Ovary (tissue), 10 donors: ENCODE results near the gene FAM83C. TPM values are rescaled to one million over a fixed set of nuclear protein-coding genes. Genes with fewer than 3 reads are reported as not detected.

Experiments used
- DNase-seq, 5 donors: peaks; one replicate each; pipeline ENCODE4 v3.0.0-alpha.2; 2019 to 2020
- H3K27ac ChIP-seq, 2 donors: fragments of 200-600 bp; one replicate each; pipeline versions ENCODE4 v1.5.1 to v1.8.0; 2019 to 2022
- H3K27me3 ChIP-seq: fragments of 200-600 bp; one replicate; pipeline ENCODE4 v1.8.0; 2022
- H3K36me3 ChIP-seq: fragments of 200-600 bp; sonication (generic); one replicate; pipeline ENCODE4 v1.5.1; 2019
- H3K4me1 ChIP-seq: one replicate; pipeline ENCODE4 v1.8.1; 2013; ENCODE audit warnings: mild to moderate bottlenecking, moderate library complexity; ENCODE audit not compliant: insufficient read depth
- H3K4me3 ChIP-seq: fragments of 200-600 bp; sonication (generic); one replicate; pipeline ENCODE4 v1.5.1; 2017
- H3K9me3 ChIP-seq, 2 donors: fragments of 200-600 bp in 1 of 2; sonication (generic) in 1 of 2; one replicate each; pipeline versions ENCODE4 v1.5.1 to v1.8.1; 2013 to 2019; ENCODE audit warnings: mild to moderate bottlenecking in 1 of 2, moderate library complexity in 1 of 2
- EP300 ChIP-seq: sonication (generic); formaldehyde crosslinking; IDR thresholded peaks from one replicate; pipeline ENCODE4 v1.6.1; 2017; ENCODE audit warnings: antibody characterized with exemption
- POLR2A ChIP-seq: fragments of 450-650 bp; IDR thresholded peaks from one replicate; pipeline ENCODE4 v1.6.1; 2017; ENCODE audit warnings: antibody characterized with exemption, mild to moderate bottlenecking, moderate library complexity
- WGBS, 3 donors: extraction: QIAGEN DNeasy Blood & Tissue Kit in 1 of 3; methylation state at CpG; one replicate each; pipeline versions ENCODE4 v1.1.5 to v1.1.7; 2013 to 2017; 5-methylcytosine and 5-hydroxymethylcytosine counted together
- intact Hi-C, 4 donors: fragments of 100-400 bp; cut with DNase I; formaldehyde crosslinking; loops; one replicate each; pipeline versions ENCODE4 v1.11.0 to v1.15.1; 2022 to 2023
- long read RNA-seq, 3 donors: library from polyadenylated mRNA in 2 of 3; unstranded in 2 of 3; transcript quantifications; one replicate each; pipeline ENCODE4 v2.0.0 and lab custom pipeline, GENCODE V29; 2021 to 2026
- polyA plus RNA-seq, 2 donors: library from polyadenylated mRNA; stranded (reverse); fragments of 200-250 nt in 1 of 2; fragments of 350-450 nt in 1 of 2; fragmentation: Illumina TruSeq in 1 of 2; extraction: RNeasy Lipid Tissue Mini Kit (QIAGEN cat#74804) in 1 of 2; gene quantifications; one replicate each; pipeline ENCODE4 v1.2.3, GENCODE V29; 2013 to 2014
- total RNA-seq, 7 donors: library from RNA; depleted of rRNA in 2 of 7; stranded (reverse); fragments of >200 nt in 2 of 7; fragmentation: NEBNext Ultra II Directional in 3 of 7; extraction: Animal tissue kit (Norgen Biotek cat#: 25700) in 3 of 7; gene quantifications; one replicate each; pipeline versions ENCODE4 v1.1.0 to v1.2.4, GENCODE V29; 2016 to 2023
- TF ChIP-seq, protein P1 (sequence below), 3 donors: fragments of 450-650 bp in 2 of 3; fragments of 200-600 bp in 1 of 3; IDR thresholded peaks; one replicate each; pipeline versions ENCODE4 v1.5.1 to v1.8.0; 2016 to 2022; ENCODE audit warnings: antibody characterized with exemption in 3 of 3, mild to moderate bottlenecking in 1 of 3
- donor health status: DM: no; HTN: no; CAD: no; lungs with moderate emphysema.
- donor health status: DM: no; HTN: no; CAD: no.
- donor health status: Bipolar disorder and iron deficiency.
- donor health status: DM: yes; HTN: yes; CAD: no.
- donor health status: DM: no; HTN: no; CAD: no.
- donor health status: DM: yes; HTN: yes; CAD: no.

FAM83C gene
- total RNA-seq (not detected), polyA plus RNA-seq (not detected)
- long read RNA-seq, donor 1, result 0 reads
- long read RNA-seq, donor 2, result 0 reads
- long read RNA-seq, donor 3, result 0 reads

DNA sequence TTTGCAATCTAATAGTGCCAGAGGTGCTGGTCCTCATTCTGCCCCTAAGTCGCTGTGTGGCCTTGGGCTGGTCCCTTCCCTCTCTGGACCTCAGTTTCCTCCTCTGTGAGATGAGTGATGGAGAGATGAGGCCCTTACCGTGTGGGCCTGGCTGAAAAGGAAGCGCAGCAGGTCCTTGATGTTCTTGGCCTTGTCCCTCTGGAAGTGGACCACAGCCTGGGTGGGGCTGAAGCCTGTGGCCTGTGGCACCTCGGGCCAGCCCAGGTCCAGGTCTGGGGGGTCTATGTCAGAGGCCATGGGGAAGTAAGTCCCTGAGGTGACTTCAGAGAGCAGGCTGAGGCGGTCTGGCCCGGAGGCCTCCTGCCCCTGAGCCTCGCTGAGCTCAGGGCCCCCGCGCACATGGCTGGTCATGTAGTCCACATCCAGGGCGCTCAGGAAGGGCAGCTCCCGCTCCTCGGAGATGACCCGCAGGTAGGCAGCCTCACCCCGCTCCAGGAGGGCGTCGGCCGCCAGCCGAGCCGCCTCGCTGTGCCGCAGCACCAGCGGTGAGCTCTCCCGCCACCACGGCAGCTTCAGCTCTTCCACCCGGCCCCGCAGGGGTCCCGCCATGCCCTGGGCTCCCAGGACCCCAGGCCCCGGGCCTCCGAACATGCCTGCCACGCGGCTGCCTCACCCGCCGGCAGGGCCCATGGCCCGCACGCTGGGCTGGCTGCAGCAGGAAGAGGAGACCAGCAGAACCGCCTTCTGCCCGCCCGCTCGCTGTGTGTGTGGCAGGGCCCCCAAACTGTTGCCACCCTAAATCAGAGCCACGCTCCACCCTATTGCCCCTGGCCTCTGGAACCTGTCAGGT, at the start of gene FAM83C:
TSS of gene FAM83C (minus strand) at position 772 of the 850 bp plus-strand sequence. CDS start at position 651, 121 bp downstream.
- WGBS, 3 donors, result 77 to 81% (median 80%) methylated on average over 40 of the region's 40 CpGs
- H3K27ac ChIP-seq, result no peak within 1 kb of the TSS
- no peaks in the 10 kb centered on the region for H3K27me3 ChIP-seq

DNA sequence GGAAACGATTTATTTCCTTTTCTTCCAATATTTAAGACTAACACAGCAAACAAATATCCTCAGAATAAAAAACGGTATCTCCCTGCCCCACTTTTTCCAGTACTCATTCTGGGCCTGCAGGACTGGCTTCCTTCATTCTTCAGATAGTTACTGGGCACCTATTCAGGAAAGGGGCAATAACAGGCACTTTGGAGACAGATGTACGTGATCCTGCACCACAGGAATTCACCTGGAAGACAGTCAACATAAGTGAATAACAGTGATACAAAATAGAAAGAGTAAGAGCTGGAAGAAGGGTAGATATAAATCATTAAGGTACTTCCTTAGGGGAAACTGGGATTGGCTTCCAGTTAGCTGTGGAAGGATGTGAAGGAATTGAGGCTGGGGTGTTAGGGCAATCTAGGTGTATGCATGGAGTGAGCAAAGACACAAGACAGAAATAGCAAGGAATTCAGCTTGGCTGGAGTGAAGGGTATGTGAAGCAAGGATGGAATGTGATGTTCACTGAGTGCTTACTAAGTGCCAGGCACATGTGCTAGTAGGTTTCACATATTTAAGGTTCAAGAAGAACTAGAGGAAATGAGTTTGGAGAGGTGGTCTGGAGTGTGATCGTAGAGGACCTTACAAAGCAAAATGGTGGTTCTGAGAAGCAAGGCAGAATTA, 49.3 kb upstream of the FAM83C start:
- WGBS, 3 donors, result 70 to 77% (median 72%) methylated on average over 4 of the region's 4 CpGs
- intact Hi-C loops, result no loop called here
- Histone ChIP-seq H3K4me1 (peaks cover 4% of the 10 kb centered on the region), H3K27me3 (no peaks in the 10 kb centered on the region), H3K36me3 (no peaks in the 10 kb centered on the region), H3K9me3 (no peaks in the 10 kb centered on the region), H3K4me3 (no peak overlapping the region), H3K27ac (no peak overlapping the region)
- DNase-seq, result no peak
- TF ChIP-seq, protein P1, sequence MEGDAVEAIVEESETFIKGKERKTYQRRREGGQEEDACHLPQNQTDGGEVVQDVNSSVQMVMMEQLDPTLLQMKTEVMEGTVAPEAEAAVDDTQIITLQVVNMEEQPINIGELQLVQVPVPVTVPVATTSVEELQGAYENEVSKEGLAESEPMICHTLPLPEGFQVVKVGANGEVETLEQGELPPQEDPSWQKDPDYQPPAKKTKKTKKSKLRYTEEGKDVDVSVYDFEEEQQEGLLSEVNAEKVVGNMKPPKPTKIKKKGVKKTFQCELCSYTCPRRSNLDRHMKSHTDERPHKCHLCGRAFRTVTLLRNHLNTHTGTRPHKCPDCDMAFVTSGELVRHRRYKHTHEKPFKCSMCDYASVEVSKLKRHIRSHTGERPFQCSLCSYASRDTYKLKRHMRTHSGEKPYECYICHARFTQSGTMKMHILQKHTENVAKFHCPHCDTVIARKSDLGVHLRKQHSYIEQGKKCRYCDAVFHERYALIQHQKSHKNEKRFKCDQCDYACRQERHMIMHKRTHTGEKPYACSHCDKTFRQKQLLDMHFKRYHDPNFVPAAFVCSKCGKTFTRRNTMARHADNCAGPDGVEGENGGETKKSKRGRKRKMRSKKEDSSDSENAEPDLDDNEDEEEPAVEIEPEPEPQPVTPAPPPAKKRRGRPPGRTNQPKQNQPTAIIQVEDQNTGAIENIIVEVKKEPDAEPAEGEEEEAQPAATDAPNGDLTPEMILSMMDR (IDR thresholded peaks at IDR 0.05), result no peak
- TF ChIP-seq POLR2A (no peak), EP300 (no peak)

More for the DNA sequence above, at the start of gene FAM83C:
- TF ChIP-seq, protein P1 (IDR thresholded peaks at IDR 0.05), result no peak
- no peak for TF ChIP-seq EP300
- TF ChIP-seq POLR2A, result no peak
- Histone ChIP-seq H3K4me3 (no peak within 1 kb of the TSS), H3K4me1 (no peaks in the 10 kb centered on the region), H3K36me3 (no peaks in the 10 kb centered on the region), H3K9me3 (no peaks in the 10 kb centered on the region)
- intact Hi-C loops, result no loop called here
- DNase-seq, result no peak

DNA sequence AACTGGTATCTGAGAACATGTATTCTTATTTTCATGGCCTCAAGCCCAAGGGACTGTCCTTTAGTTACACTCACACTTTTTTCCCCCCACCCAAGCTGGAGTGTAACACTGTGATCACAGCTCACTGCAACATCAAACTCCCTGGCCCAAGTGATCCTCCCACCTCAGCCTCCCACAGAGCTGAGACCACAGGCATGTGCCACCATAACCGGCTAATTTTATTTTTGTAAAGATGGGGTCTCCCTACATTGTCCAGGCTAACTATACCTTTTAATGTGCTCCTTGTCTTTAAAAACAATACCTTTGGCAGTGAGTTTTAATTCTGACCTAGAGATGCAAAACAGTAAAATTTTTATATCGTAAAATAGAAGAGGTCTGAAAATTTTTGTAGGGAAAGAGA, 48.2 kb upstream of the FAM83C start:
- H3K4me1 ChIP-seq, result peaks cover 4% of the 10 kb centered on the region

DNA sequence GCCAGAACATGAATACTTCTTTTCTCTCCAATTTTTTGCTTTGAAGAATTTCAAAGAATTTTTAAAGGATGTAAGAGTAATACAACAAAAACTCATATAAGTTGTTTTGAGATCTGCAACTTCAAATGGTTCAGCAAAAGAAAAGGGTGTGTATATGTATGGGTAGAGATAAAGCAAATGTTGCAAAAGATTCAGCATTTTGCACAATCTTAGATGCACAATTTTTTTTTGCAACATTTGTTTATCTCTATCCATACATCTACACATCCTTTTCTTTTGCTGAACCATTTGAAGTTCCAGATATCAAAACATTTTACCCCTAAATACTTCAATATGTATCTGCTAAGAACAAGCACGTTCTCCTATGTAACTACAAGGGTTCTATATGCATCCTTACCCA, 47.4 kb upstream of the FAM83C start:
- intact Hi-C loops, result no loop called here
- 92 to 95% (median 92%) methylated on average over 1 of the region's 1 CpG for WGBS, 3 donors
- H3K4me3 ChIP-seq, result no peak overlapping the region
- H3K4me1 ChIP-seq, result peaks cover 4% of the 10 kb centered on the region
- H3K27me3 ChIP-seq, result no peaks in the 10 kb centered on the region
- H3K9me3 ChIP-seq, result no peaks in the 10 kb centered on the region
- no peak for TF ChIP-seq EP300
- TF ChIP-seq POLR2A, result no peak
- TF ChIP-seq, protein P1 (IDR thresholded peaks at IDR 0.05), result no peak
- no peak for DNase-seq
- H3K27ac ChIP-seq, result no peak overlapping the region
- no peaks in the 10 kb centered on the region for H3K36me3 ChIP-seq

More for the DNA sequence above, 48.2 kb upstream of the FAM83C start:
- Histone ChIP-seq H3K27me3 (no peaks in the 10 kb centered on the region), H3K36me3 (no peaks in the 10 kb centered on the region), H3K9me3 (no peaks in the 10 kb centered on the region), H3K27ac (no peak overlapping the region), H3K4me3 (no peak overlapping the region)
- intact Hi-C loops, result no loop called here
- 86 to 94% (median 92%) methylated on average over 2 of the region's 2 CpGs for WGBS, 3 donors
- no peak for TF ChIP-seq EP300
- TF ChIP-seq, protein P1 (IDR thresholded peaks at IDR 0.05), result no peak
- no peak for TF ChIP-seq POLR2A
- no peak for DNase-seq
